SJCRH30 (cell line): ENCODE results near the gene PDGFC. TPM values are rescaled to one million over a fixed set of nuclear protein-coding genes. Genes with fewer than 3 reads are reported as not detected.
A peak's percentile ranks its signal among the peaks of the same experiment; 100 is the strongest.
"Not testable (repeated sequence)": the region's sequence is repeated elsewhere in the genome, so short reads cannot be mapped to it uniquely, and the experiment has no call there.

Experiments
- DNase-seq, 2 experiments: peaks; one replicate each; pipeline ENCODE4 v3.0.0-alpha.2; 2015 to 2020
- H3K27ac ChIP-seq: fragments of 250-450 bp; sonication (Bioruptor Pico); 2 replicates; pipeline ENCODE4 v1.5.1; 2020; ENCODE audit warnings: mild to moderate bottlenecking, moderate library complexity
- H3K27me3 ChIP-seq: fragments of 250-450 bp; sonication (Bioruptor Pico); 2 replicates; pipeline ENCODE4 v1.5.1; 2020; ENCODE audit warnings: mild to moderate bottlenecking, moderate library complexity
- H3K36me3 ChIP-seq: fragments of 250-450 bp; sonication (Bioruptor Pico); 2 replicates; pipeline ENCODE4 v1.5.1; 2020; ENCODE audit warnings: mild to moderate bottlenecking, moderate library complexity
- H3K4me1 ChIP-seq: fragments of 250-450 bp; sonication (Bioruptor Pico); 2 replicates; pipeline ENCODE4 v1.5.1; 2020; ENCODE audit warnings: mild to moderate bottlenecking, moderate library complexity
- H3K4me3 ChIP-seq: fragments of 250-450 bp; sonication (Bioruptor Pico); 2 replicates; pipeline ENCODE4 v1.5.1; 2020; ENCODE audit warnings: mild to moderate bottlenecking, moderate library complexity
- H3K9me3 ChIP-seq: fragments of 250-450 bp; sonication (Bioruptor Pico); replicated peaks from 2 replicates; pipeline ENCODE4 v1.5.1; 2020; ENCODE audit warnings: mild to moderate bottlenecking, moderate library complexity
- total RNA-seq: library from RNA; depleted of rRNA; stranded (reverse); fragments of >200 nt; shearing (Covaris generic); gene quantifications from 2 replicates; pipeline ENCODE4 v1.2.3, GENCODE V29; 2014

PDGFC gene
- total RNA-seq, 1 experiment from 2014 or later: 14.6 TPM

GRCh38 chr4:156884183-156884582 is 87.4 kb downstream of the PDGFC start:
- H3K27ac ChIP-seq: no peak overlapping the region
- H3K4me1 ChIP-seq: no peaks in the 10 kb centered on the region
- no peaks in the 10 kb centered on the region; the same call in 1 of the 2 replicates for H3K9me3 ChIP-seq
- no peak for DNase-seq
- H3K36me3 ChIP-seq: no peaks in the 10 kb centered on the region
- no peaks in the 10 kb centered on the region for H3K27me3 ChIP-seq
- no peak overlapping the region for H3K4me3 ChIP-seq

- DNase-seq: no peak
- no peaks in the 10 kb centered on the region for H3K27me3 ChIP-seq
Observed at GRCh38 chr4:156875704-156876103, 95.9 kb downstream of the PDGFC start.

GRCh38 chr4:156875055-156875454 is 96.5 kb downstream of the PDGFC start:
- Histone ChIP-seq H3K27ac (no peak overlapping the region), H3K4me1 (peaks cover 2% of the 10 kb centered on the region; the same call in 1 of the 2 replicates), H3K36me3 (no peaks in the 10 kb centered on the region), H3K27me3 (no peaks in the 10 kb centered on the region), H3K9me3 (no peaks in the 10 kb centered on the region), H3K4me3 (no peak overlapping the region)
- DNase-seq: no peak

More at GRCh38 chr4:156875704-156876103, 95.9 kb downstream of the PDGFC start:
- no peak overlapping the region for H3K4me3 ChIP-seq
- no peak overlapping the region for H3K27ac ChIP-seq
- no peaks in the 10 kb centered on the region for H3K9me3 ChIP-seq
- H3K4me1 ChIP-seq: no peaks in the 10 kb centered on the region
- H3K36me3 ChIP-seq: no peaks in the 10 kb centered on the region

GRCh38 chr4:156873799-156874198 is 97.8 kb downstream of the PDGFC start:
- DNase-seq: no peak
- no peak overlapping the region for H3K27ac ChIP-seq
- H3K36me3 ChIP-seq: no peaks in the 10 kb centered on the region
- peaks cover 2% of the 10 kb centered on the region; the same call in 1 of the 2 replicates for H3K4me1 ChIP-seq
- no peaks in the 10 kb centered on the region for H3K27me3 ChIP-seq
- no peaks in the 10 kb centered on the region for H3K9me3 ChIP-seq
- H3K4me3 ChIP-seq: no peak overlapping the region

GRCh38 chr4:156870861-156871260 is 100.7 kb downstream of the PDGFC start:
- Histone ChIP-seq H3K4me1 (peaks cover 2% of the 10 kb centered on the region; the same call in 1 of the 2 replicates), H3K36me3 (no peaks in the 10 kb centered on the region), H3K27ac (no peak overlapping the region; the same call in 1 of the 2 replicates), H3K9me3 (no peaks in the 10 kb centered on the region), H3K4me3 (no peak overlapping the region), H3K27me3 (no peaks in the 10 kb centered on the region)
- DNase-seq: peak in 1 of 2 experiments; percentile 11

GRCh38 chr4:156870131-156870530 is 101.5 kb downstream of the PDGFC start:
- H3K27ac ChIP-seq: no peak overlapping the region
- no peak overlapping the region for H3K4me3 ChIP-seq
- DNase-seq: no peak
- H3K36me3 ChIP-seq: no peaks in the 10 kb centered on the region
- H3K9me3 ChIP-seq: no peaks in the 10 kb centered on the region
- H3K27me3 ChIP-seq: no peaks in the 10 kb centered on the region
- peaks cover 2% of the 10 kb centered on the region; the same call in 1 of the 2 replicates for H3K4me1 ChIP-seq

- not testable (repeated sequence) for DNase-seq, H3K27me3 ChIP-seq, H3K4me3 ChIP-seq, H3K4me1 ChIP-seq, H3K27ac ChIP-seq, H3K9me3 ChIP-seq, H3K36me3 ChIP-seq
Observed at GRCh38 chr4:156866088-156866487, 105.5 kb downstream of the PDGFC start.

- DNase-seq: no peak
- H3K4me1 ChIP-seq: peaks cover 2% of the 10 kb centered on the region; the same call in 1 of the 2 replicates
- H3K4me3 ChIP-seq: no peak overlapping the region
- no peaks in the 10 kb centered on the region for H3K27me3 ChIP-seq
- H3K27ac ChIP-seq: no peak overlapping the region
- no peaks in the 10 kb centered on the region for H3K36me3 ChIP-seq
- H3K9me3 ChIP-seq: no peaks in the 10 kb centered on the region
Observed at GRCh38 chr4:156865451-156865850, 106.1 kb downstream of the PDGFC start.

- Histone ChIP-seq H3K4me3 (no peak overlapping the region), H3K4me1 (no peaks in the 10 kb centered on the region), H3K36me3 (no peaks in the 10 kb centered on the region), H3K27ac (no peak overlapping the region), H3K27me3 (no peaks in the 10 kb centered on the region), H3K9me3 (no peaks in the 10 kb centered on the region)
- no peak for DNase-seq
Observed at GRCh38 chr4:156858071-156858470, 113.5 kb downstream of the PDGFC start.

GRCh38 chr4:156838761-156839160 is 132.8 kb downstream of the PDGFC start:
- Histone ChIP-seq H3K9me3 (no peaks in the 10 kb centered on the region), H3K27ac (no peak overlapping the region), H3K36me3 (no peaks in the 10 kb centered on the region), H3K27me3 (no peaks in the 10 kb centered on the region), H3K4me1 (no peaks in the 10 kb centered on the region), H3K4me3 (no peak overlapping the region)
- peak in 1 of 2 experiments; percentile 8 for DNase-seq

- DNase-seq: no peak
- H3K4me1 ChIP-seq: no peaks in the 10 kb centered on the region
- H3K36me3 ChIP-seq: no peaks in the 10 kb centered on the region
- H3K27ac ChIP-seq: no peak overlapping the region
- H3K9me3 ChIP-seq: no peaks in the 10 kb centered on the region
- H3K27me3 ChIP-seq: no peaks in the 10 kb centered on the region
- no peak overlapping the region for H3K4me3 ChIP-seq
Observed at GRCh38 chr4:156837625-156838345, 133.8 kb downstream of the PDGFC start.

- DNase-seq: no peak
- Histone ChIP-seq H3K9me3 (no peaks in the 10 kb centered on the region), H3K4me1 (no peaks in the 10 kb centered on the region), H3K4me3 (no peak overlapping the region), H3K27me3 (no peaks in the 10 kb centered on the region), H3K27ac (no peak overlapping the region), H3K36me3 (no peaks in the 10 kb centered on the region)
Observed at GRCh38 chr4:156832886-156833285, 138.7 kb downstream of the PDGFC start.

- H3K36me3 ChIP-seq: no peaks in the 10 kb centered on the region
- H3K27ac ChIP-seq: no peak overlapping the region
- no peaks in the 10 kb centered on the region for H3K9me3 ChIP-seq
- no peaks in the 10 kb centered on the region for H3K4me1 ChIP-seq
- no peak for DNase-seq
- H3K4me3 ChIP-seq: no peak overlapping the region
- no peaks in the 10 kb centered on the region for H3K27me3 ChIP-seq
Observed at GRCh38 chr4:156830351-156830750, 141.2 kb downstream of the PDGFC start.

- no peaks in the 10 kb centered on the region for H3K36me3 ChIP-seq
- H3K9me3 ChIP-seq: no peaks in the 10 kb centered on the region
- no peaks in the 10 kb centered on the region for H3K27me3 ChIP-seq
- H3K4me1 ChIP-seq: no peaks in the 10 kb centered on the region
- H3K4me3 ChIP-seq: no peak overlapping the region
- H3K27ac ChIP-seq: no peak overlapping the region
- no peak for DNase-seq
Observed at GRCh38 chr4:156829201-156829873, 142.3 kb downstream of the PDGFC start.

- H3K27ac ChIP-seq: no peak overlapping the region
- H3K9me3 ChIP-seq: no peaks in the 10 kb centered on the region
- no peak for DNase-seq
- no peaks in the 10 kb centered on the region for H3K36me3 ChIP-seq
- no peaks in the 10 kb centered on the region for H3K27me3 ChIP-seq
- H3K4me3 ChIP-seq: no peak overlapping the region
- no peaks in the 10 kb centered on the region for H3K4me1 ChIP-seq
Observed at GRCh38 chr4:156827519-156827918, 144.1 kb downstream of the PDGFC start.
